LNCaP clone FGC (cell line): ENCODE results near the gene SCAF11.

Source experiments
- DNase-seq: peaks from one replicate; pipeline ENCODE4 v3.0.0-alpha.2; 2011; ENCODE audit warnings: low read depth
- H3K4me3 ChIP-seq: 2 replicates; pipeline ENCODE4 v1.5.1; 2011; ENCODE audit warnings: mild to moderate bottlenecking, low read depth, low read length, control low read depth
- CTCF ChIP-seq: IDR thresholded peaks from 2 replicates; pipeline ENCODE4 v1.5.1; 2012; ENCODE audit warnings: mild to moderate bottlenecking; ENCODE audit not compliant: control insufficient read depth, insufficient read depth; ENCODE audit errors: extremely low read depth

SCAF11 gene

GRCh38 chr12:45898094-45898493, 92.3 kb downstream of the SCAF11 start:
- no peak for TF ChIP-seq CTCF
- DNase-seq: no peak
- no peak overlapping the region for H3K4me3 ChIP-seq

- TF ChIP-seq CTCF: no peak
- no peak for DNase-seq
- H3K4me3 ChIP-seq: no peak overlapping the region
Observed at GRCh38 chr12:45895961-45896360, 94.4 kb downstream of the SCAF11 start.

GRCh38 chr12:45893240-45893639, 97.1 kb downstream of the SCAF11 start:
- no peak overlapping the region for H3K4me3 ChIP-seq
- no peak for DNase-seq
- TF ChIP-seq CTCF: peak; percentile 20; the same call in 1 of the 2 replicates

GRCh38 chr12:45890276-45890675, 100.1 kb downstream of the SCAF11 start:
- peak; percentile 14 for DNase-seq
- no peak overlapping the region for H3K4me3 ChIP-seq
- TF ChIP-seq CTCF: peak; percentile 25; the same call in 1 of the 2 replicates

- no peak for DNase-seq
- no peak overlapping the region for H3K4me3 ChIP-seq
- no peak for TF ChIP-seq CTCF
Observed at GRCh38 chr12:45887544-45887943, 102.8 kb downstream of the SCAF11 start.

- no peak for TF ChIP-seq CTCF
- DNase-seq: no peak
- no peak overlapping the region for H3K4me3 ChIP-seq
Observed at GRCh38 chr12:45886685-45887084, 103.7 kb downstream of the SCAF11 start.

- no peak for TF ChIP-seq CTCF
- DNase-seq: no peak
- no peak overlapping the region for H3K4me3 ChIP-seq
Observed at GRCh38 chr12:45883187-45883586, 107.2 kb downstream of the SCAF11 start.
